ENCODE results near the gene NCCRP1. TPM values are rescaled to one million over a fixed set of nuclear protein-coding genes. Genes with fewer than 3 reads are reported as not detected.
A peak's percentile ranks its signal among the peaks of the same experiment; 100 is the strongest.

Gene NCCRP1
- total and polyA plus RNA-seq, 8 donors: 0.37 to 40.6 TPM; not detected in 6

DNA sequence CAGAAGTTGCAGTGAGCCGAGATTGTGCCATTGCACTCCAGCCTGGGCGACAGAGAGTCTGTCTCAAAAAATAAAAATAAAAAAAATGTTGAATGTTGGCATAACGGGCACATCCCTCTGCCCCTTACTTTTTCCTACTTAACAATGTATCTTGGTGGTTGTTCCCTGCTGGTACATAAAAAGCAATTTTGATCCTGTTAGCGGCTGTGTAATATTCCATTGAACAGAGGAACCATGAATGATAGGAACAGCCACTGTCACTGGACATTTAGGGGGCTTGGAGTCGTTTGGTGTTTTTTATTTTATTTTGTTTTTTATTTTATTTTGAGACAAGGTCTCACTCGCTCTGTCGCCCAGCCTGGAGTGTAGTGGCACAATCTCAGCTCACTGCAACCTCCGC, 10.4 kb upstream of the NCCRP1 start:
- peaks cover 0 to 14% (median 5%) of the 10 kb centered on the region in 3 donors for H3K27me3 ChIP-seq
- 90 to 96% (median 94%) methylated on average over 8 of the region's 8 CpGs for whole genome bisulfite sequencing, 5 donors
- H3K4me1 ChIP-seq: peaks cover 0 to 9% (median 3%) of the 10 kb centered on the region in 4 donors
- intact Hi-C loops (cut with DNase I; ENCODE audit: low total_unique reads): loop anchor here (5.0 kb wide), 1 partner anchor 64 kb away; no protein-coding TSS in a partner anchor
- TF ChIP-seq POLR2AphosphoS5 (IDR thresholded peaks at IDR 0.05) (no peak), EP300 (IDR thresholded peaks at IDR 0.05) (no peak), POLR2A (IDR thresholded peaks at IDR 0.05) (no peak)
- TF ChIP-seq, protein P1, sequence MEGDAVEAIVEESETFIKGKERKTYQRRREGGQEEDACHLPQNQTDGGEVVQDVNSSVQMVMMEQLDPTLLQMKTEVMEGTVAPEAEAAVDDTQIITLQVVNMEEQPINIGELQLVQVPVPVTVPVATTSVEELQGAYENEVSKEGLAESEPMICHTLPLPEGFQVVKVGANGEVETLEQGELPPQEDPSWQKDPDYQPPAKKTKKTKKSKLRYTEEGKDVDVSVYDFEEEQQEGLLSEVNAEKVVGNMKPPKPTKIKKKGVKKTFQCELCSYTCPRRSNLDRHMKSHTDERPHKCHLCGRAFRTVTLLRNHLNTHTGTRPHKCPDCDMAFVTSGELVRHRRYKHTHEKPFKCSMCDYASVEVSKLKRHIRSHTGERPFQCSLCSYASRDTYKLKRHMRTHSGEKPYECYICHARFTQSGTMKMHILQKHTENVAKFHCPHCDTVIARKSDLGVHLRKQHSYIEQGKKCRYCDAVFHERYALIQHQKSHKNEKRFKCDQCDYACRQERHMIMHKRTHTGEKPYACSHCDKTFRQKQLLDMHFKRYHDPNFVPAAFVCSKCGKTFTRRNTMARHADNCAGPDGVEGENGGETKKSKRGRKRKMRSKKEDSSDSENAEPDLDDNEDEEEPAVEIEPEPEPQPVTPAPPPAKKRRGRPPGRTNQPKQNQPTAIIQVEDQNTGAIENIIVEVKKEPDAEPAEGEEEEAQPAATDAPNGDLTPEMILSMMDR (IDR thresholded peaks at IDR 0.05): no peak
- no peak overlapping the region for H3K27ac ChIP-seq
- DNase-seq: no peak
- H3K9me3 ChIP-seq: peaks cover 0 to 6% (median 0%) of the 10 kb centered on the region in 4 donors
- peaks cover 0 to 1% (median 0%) of the 10 kb centered on the region in 4 donors for H3K36me3 ChIP-seq
- no peak overlapping the region for H3K4me3 ChIP-seq

DNA sequence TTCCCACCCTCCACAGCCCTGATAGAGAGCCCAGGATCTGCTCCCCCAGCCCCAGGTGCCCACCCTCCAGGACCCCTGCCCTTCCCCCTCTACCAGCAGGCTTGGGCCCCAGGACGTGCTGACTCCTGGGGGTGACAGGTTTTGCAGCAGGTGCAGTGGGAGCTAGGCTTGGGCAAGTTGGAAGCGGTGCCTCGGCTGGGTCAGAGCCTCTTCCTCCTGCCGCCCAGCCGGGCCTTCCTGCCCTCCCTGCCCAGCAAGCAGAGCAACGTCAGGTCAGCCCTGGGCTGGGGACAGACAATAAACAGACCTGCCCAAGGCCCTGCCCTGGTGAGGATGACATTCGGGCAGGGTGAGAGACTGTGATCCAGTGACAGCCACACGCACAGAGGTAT, 9.2 kb upstream of the NCCRP1 start:
- intact Hi-C loops (cut with DNase I; ENCODE audit: low total_unique reads): loop anchor here (5.0 kb wide), 1 partner anchor 65 kb away; no protein-coding TSS in a partner anchor
- Histone ChIP-seq H3K36me3 (no peaks in the 10 kb centered on the region), H3K27ac (no peak overlapping the region), H3K4me1 (peaks cover 0 to 9% (median 3%) of the 10 kb centered on the region in 4 donors), H3K9me3 (peaks cover 0 to 6% (median 0%) of the 10 kb centered on the region in 4 donors), H3K4me3 (no peak overlapping the region), H3K27me3 (peaks cover 0 to 14% (median 5%) of the 10 kb centered on the region in 3 donors)
- 27 to 47% (median 40%) methylated on average over 8 of the region's 8 CpGs for WGBS, 5 donors
- no peak for DNase-seq
- TF ChIP-seq POLR2A (IDR thresholded peaks at IDR 0.05): no peak
- TF ChIP-seq, protein P1 (IDR thresholded peaks at IDR 0.05): peak in 1 of 7 experiments; percentile 29

DNA sequence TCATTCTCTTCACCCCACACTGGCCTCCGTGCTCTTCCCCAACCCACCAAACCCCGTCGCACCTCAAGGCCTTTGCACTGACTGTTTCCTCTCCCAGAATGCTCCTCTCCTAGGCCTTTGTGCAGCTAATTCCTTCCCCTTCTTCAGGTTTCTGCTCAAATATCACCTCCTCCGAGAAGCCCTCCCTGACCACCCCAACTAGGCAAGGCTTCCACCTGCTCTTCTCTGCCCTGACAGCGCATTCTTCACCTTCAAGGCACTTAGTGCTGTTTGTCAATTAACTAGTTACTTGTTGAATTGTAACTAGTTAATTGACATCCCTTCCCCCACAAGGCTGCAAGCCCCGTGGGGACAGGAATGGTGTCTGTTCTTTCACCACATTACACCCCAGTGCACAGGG, 7.8 kb upstream of the NCCRP1 start:
- intact Hi-C loops (cut with DNase I; ENCODE audit: low total_unique reads): loop anchor here (5.0 kb wide), 1 partner anchor 67 kb away; no protein-coding TSS in a partner anchor
- no peak for TF ChIP-seq EP300 (IDR thresholded peaks at IDR 0.05)
- TF ChIP-seq POLR2AphosphoS5 (IDR thresholded peaks at IDR 0.05): no peak
- TF ChIP-seq, protein P1 (IDR thresholded peaks at IDR 0.05): no peak
- TF ChIP-seq POLR2A (IDR thresholded peaks at IDR 0.05): no peak

DNA sequence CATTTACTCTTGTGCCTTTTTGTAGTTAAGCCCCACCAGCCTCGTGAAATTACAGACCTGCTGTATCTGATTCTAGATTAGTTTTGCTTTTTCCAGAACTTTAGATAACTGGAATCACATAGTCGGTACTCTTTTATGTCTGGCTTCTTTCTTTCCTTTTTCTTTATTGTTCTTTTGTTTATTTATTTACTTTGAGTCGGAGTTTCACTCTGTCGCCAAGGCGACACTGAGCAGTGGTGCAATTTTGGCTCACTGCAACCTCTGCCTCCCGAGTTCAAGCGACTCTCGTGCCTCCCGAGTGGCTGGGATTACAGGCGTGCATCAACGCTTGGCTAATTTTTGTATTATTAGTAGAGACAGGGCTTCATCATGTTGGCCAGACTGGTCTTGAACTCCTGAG, 6.0 kb upstream of the NCCRP1 start:
- Histone ChIP-seq H3K36me3 (no peaks in the 10 kb centered on the region), H3K9me3 (no peaks in the 10 kb centered on the region), H3K4me1 (peaks cover 0 to 23% (median 13%) of the 10 kb centered on the region in 4 donors), H3K27me3 (peaks cover 0 to 33% (median 7%) of the 10 kb centered on the region in 3 donors), H3K4me3 (no peak overlapping the region), H3K27ac (no peak overlapping the region)
- DNase-seq: no peak
- intact Hi-C loops (cut with DNase I; ENCODE audit: low total_unique reads): no loop called here
- 24 to 39% (median 37%) methylated on average over 11 of the region's 11 CpGs for WGBS, 5 donors
- TF ChIP-seq EP300 (IDR thresholded peaks at IDR 0.05): no peak

More for the DNA sequence above, 7.8 kb upstream of the NCCRP1 start:
- H3K27ac ChIP-seq: no peak overlapping the region
- no peaks in the 10 kb centered on the region for H3K36me3 ChIP-seq
- no peak for DNase-seq
- peaks cover 0 to 17% (median 5%) of the 10 kb centered on the region in 3 donors for H3K27me3 ChIP-seq
- H3K4me1 ChIP-seq: peaks cover 0 to 14% (median 3%) of the 10 kb centered on the region in 4 donors
- WGBS, 5 donors: 68 to 78% (median 72%) methylated on average over 6 of the region's 6 CpGs
- no peaks in the 10 kb centered on the region for H3K9me3 ChIP-seq
- no peak overlapping the region for H3K4me3 ChIP-seq

DNA sequence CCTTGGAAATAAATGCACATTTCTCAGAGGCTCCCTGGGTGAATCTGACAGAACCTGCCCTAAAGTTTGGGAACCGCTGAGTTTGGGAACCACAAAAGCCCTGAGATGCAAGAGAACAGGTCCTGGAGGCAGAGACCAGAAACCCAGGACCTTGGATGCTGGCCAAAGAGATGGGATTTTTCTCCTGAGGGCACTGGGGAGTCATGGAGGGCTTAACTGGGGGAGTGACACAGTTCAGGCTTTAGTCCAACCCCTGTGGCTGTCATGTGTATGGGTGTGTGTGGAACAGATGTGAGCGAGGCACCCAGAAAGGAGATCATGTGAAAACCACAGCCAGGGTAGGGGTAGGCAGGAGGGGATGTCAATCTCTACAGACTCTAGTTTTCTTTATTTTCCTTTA, 3.9 kb upstream of the NCCRP1 start:
- no peak for TF ChIP-seq EP300 (IDR thresholded peaks at IDR 0.05)
- no peak for TF ChIP-seq POLR2AphosphoS5 (IDR thresholded peaks at IDR 0.05)
- no peak for TF ChIP-seq POLR2A (IDR thresholded peaks at IDR 0.05)
- TF ChIP-seq, protein P1 (IDR thresholded peaks at IDR 0.05): no peak
- 83 to 94% (median 88%) methylated on average over 2 of the region's 2 CpGs for WGBS, 5 donors

More for the DNA sequence above, 3.9 kb upstream of the NCCRP1 start:
- H3K4me1 ChIP-seq: peaks cover 7 to 25% (median 23%) of the 10 kb centered on the region in 4 donors
- no peak overlapping the region for H3K27ac ChIP-seq
- no peak for DNase-seq
- no peaks in the 10 kb centered on the region for H3K36me3 ChIP-seq
- intact Hi-C loops (cut with DNase I; ENCODE audit: low total_unique reads): no loop called here
- H3K27me3 ChIP-seq: peaks cover 0 to 48% (median 23%) of the 10 kb centered on the region in 3 donors
- H3K9me3 ChIP-seq: no peaks in the 10 kb centered on the region
- H3K4me3 ChIP-seq: no peak overlapping the region
